Activated B cell treated with CpG ODN at 0.5 μM for 24 hours (primary cell): ENCODE data around the gene OSBPL10. TPM values are rescaled to one million over a fixed set of nuclear protein-coding genes. Genes with fewer than 3 reads are reported as not detected.
A peak's percentile ranks its signal among the peaks of the same experiment; 100 is the strongest.

Source experiments
- ATAC-seq: fragments of 200-7000 bp; cut with Tn5 transposase; one replicate; pipeline ENCODE4 v1.10.0; 2021; ENCODE audit warnings: low read depth, mild to moderate bottlenecking, moderate library complexity
- CTCF ChIA-PET: fragments of 350-600 bp; sonication (Branson Sonifier 250); formaldehyde crosslinking; loops from one replicate; lab custom pipeline; 2021; ENCODE audit warnings: antibody characterized with exemption; lab: Charles Lee
- POLR2A ChIA-PET: fragments of 350-600 bp; sonication (Branson Sonifier 250); formaldehyde crosslinking; loops from one replicate; lab custom pipeline; 2021; ENCODE audit warnings: antibody characterized with exemption; lab: Charles Lee
- DNase-seq: peaks from one replicate; pipeline ENCODE4 v3.0.0; 2022
- H3K27ac Mint-ChIP-seq: one replicate; pipeline ENCODE4 v1.8.0; 2020; ENCODE audit warnings: mixed read lengths
- H3K27me3 Mint-ChIP-seq: one replicate; pipeline ENCODE4 v1.8.0; 2021; ENCODE audit warnings: mixed read lengths
- H3K36me3 Mint-ChIP-seq: one replicate; pipeline ENCODE4 v1.8.0; 2021; ENCODE audit warnings: low read depth, mixed read lengths
- H3K4me1 Mint-ChIP-seq: one replicate; pipeline ENCODE4 v1.8.0; 2021; ENCODE audit warnings: mixed read lengths
- H3K4me3 Mint-ChIP-seq: one replicate; pipeline ENCODE4 v1.8.0; 2020; ENCODE audit warnings: mild to moderate bottlenecking, mixed read lengths
- H3K9me3 Mint-ChIP-seq: one replicate; pipeline ENCODE4 v1.8.0; 2020; ENCODE audit warnings: mixed read lengths
- intact Hi-C: fragments of 100-400 bp; cut with micrococcal nuclease; formaldehyde crosslinking; loops from one replicate; pipeline ENCODE4 v1.15.1; 2024
- total RNA-seq: library from RNA; stranded (reverse); gene quantifications from 2 replicates; pipeline ENCODE4 v1.2.3, GENCODE V29; 2022
- TF ChIP-seq, protein P1 (sequence below): fragments of 200-600 bp; IDR thresholded peaks from one replicate; pipeline ENCODE4 v1.8.0; 2022; ENCODE audit warnings: antibody characterized with exemption, mild to moderate bottlenecking

Gene OSBPL10
- total RNA-seq, 1 donor from 2014 or later: 137 TPM

- POLR2A ChIA-PET: interaction anchor here (0.6 kb wide), 1 partner anchor 122 kb away, joined by 3 read pairs; no protein-coding TSS in a partner anchor
- H3K9me3 Mint-ChIP-seq: peaks cover 2% of the 10 kb centered on the region
- intact Hi-C loops: no loop called here
- CTCF ChIA-PET: no interaction called here
- TF ChIP-seq, protein P1, sequence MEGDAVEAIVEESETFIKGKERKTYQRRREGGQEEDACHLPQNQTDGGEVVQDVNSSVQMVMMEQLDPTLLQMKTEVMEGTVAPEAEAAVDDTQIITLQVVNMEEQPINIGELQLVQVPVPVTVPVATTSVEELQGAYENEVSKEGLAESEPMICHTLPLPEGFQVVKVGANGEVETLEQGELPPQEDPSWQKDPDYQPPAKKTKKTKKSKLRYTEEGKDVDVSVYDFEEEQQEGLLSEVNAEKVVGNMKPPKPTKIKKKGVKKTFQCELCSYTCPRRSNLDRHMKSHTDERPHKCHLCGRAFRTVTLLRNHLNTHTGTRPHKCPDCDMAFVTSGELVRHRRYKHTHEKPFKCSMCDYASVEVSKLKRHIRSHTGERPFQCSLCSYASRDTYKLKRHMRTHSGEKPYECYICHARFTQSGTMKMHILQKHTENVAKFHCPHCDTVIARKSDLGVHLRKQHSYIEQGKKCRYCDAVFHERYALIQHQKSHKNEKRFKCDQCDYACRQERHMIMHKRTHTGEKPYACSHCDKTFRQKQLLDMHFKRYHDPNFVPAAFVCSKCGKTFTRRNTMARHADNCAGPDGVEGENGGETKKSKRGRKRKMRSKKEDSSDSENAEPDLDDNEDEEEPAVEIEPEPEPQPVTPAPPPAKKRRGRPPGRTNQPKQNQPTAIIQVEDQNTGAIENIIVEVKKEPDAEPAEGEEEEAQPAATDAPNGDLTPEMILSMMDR: no peak
- DNase-seq: no peak
- no peak overlapping the region for H3K4me3 Mint-ChIP-seq
- peaks cover 73% of the 10 kb centered on the region for H3K36me3 Mint-ChIP-seq
- no peaks in the 10 kb centered on the region for H3K27me3 Mint-ChIP-seq
- ATAC-seq: no peak
- peaks cover 9% of the 10 kb centered on the region for H3K4me1 Mint-ChIP-seq
- no peak overlapping the region for H3K27ac Mint-ChIP-seq
Measured at GRCh38 chr3:31823184-31823583, 157.9 kb downstream of the OSBPL10 start.

- H3K4me3 Mint-ChIP-seq: no peak overlapping the region
- peaks cover 71% of the 10 kb centered on the region for H3K36me3 Mint-ChIP-seq
- intact Hi-C loops: no loop called here
- ATAC-seq (no peak), DNase-seq (no peak)
- TF ChIP-seq, protein P1: no peak
- peaks cover 15% of the 10 kb centered on the region for H3K4me1 Mint-ChIP-seq
- CTCF ChIA-PET: no interaction called here
- no peak overlapping the region for H3K27ac Mint-ChIP-seq
- H3K9me3 Mint-ChIP-seq: peaks cover 2% of the 10 kb centered on the region
- POLR2A ChIA-PET: no interaction called here
- no peaks in the 10 kb centered on the region for H3K27me3 Mint-ChIP-seq
Measured at GRCh38 chr3:31821118-31821517, 159.9 kb downstream of the OSBPL10 start.

DNA sequence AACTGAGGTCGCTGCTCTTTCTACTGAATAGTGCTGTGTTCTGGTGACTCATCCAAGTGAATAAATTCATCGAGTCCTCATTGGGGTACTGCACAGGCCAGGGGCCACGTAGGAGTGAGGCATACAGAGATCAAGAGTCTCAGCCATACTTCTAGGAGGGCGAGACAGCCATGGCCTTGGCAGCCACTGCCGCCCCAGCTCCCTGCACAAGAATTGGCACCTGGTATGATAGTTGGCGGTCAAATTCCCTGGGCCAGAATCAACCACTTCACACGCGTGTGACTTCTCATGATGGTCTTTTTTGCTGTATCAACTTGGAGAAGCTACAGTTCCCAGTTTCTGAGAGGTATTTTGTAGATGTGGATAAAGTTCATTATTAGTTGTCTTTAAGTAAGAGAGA, 161.6 kb downstream of the OSBPL10 start:
- no peaks in the 10 kb centered on the region for H3K9me3 Mint-ChIP-seq
- ChIA-PET CTCF (no interaction called here), POLR2A (no interaction called here)
- DNase-seq: no peak
- ATAC-seq: no peak
- TF ChIP-seq, protein P1: no peak
- H3K27ac Mint-ChIP-seq: no peak overlapping the region
- H3K36me3 Mint-ChIP-seq: peaks cover 73% of the 10 kb centered on the region
- H3K4me3 Mint-ChIP-seq: no peak overlapping the region
- H3K27me3 Mint-ChIP-seq: no peaks in the 10 kb centered on the region
- intact Hi-C loops: no loop called here
- peaks cover 29% of the 10 kb centered on the region for H3K4me1 Mint-ChIP-seq

- ATAC-seq (no peak), DNase-seq (no peak)
- intact Hi-C loops: no loop called here
- Mint-ChIP-seq H3K27ac (no peak overlapping the region), H3K4me3 (no peak overlapping the region), H3K9me3 (no peaks in the 10 kb centered on the region), H3K27me3 (no peaks in the 10 kb centered on the region), H3K36me3 (peaks cover 74% of the 10 kb centered on the region), H3K4me1 (peaks cover 32% of the 10 kb centered on the region)
- POLR2A ChIA-PET: no interaction called here
- TF ChIP-seq, protein P1: no peak
- CTCF ChIA-PET: no interaction called here
Measured at GRCh38 chr3:31817411-31817966, 163.6 kb downstream of the OSBPL10 start.

- peaks cover 39% of the 10 kb centered on the region for H3K4me1 Mint-ChIP-seq
- CTCF ChIA-PET: interaction anchor here (1.1 kb wide), 1 partner anchor 13 kb away, joined by 3 read pairs; no protein-coding TSS in a partner anchor
- TF ChIP-seq, protein P1: no peak
- DNase-seq (no peak), ATAC-seq (no peak)
- no peaks in the 10 kb centered on the region for H3K27me3 Mint-ChIP-seq
- H3K36me3 Mint-ChIP-seq: peaks cover 66% of the 10 kb centered on the region
- no peaks in the 10 kb centered on the region for H3K9me3 Mint-ChIP-seq
- H3K27ac Mint-ChIP-seq: peak overlapping the region; percentile 62
- intact Hi-C loops: no loop called here
- H3K4me3 Mint-ChIP-seq: no peak overlapping the region
- POLR2A ChIA-PET: interaction anchor here (0.9 kb wide), 1 partner anchor 13 kb away, joined by 3 read pairs; no protein-coding TSS in a partner anchor
Measured at GRCh38 chr3:31815631-31816440, 165.2 kb downstream of the OSBPL10 start.
